ENCODE data around the gene ADISSP.

The ADISSP gene

GRCh38 chr20:3767427-3768341 is at the start of gene ADISSP:
TSS of gene ADISSP (minus strand) at chr20:3767753. CDS start at chr20:3760100, 7,653 bp downstream.
- Histone ChIP-seq H3K36me3 (ENCODE audit: control insufficient read depth, insufficient read depth, low read length) (no peaks in the 10 kb centered on the region; the same call in 1 of the 2 replicates), H3K4me1 (ENCODE audit: control insufficient read depth, insufficient read depth, low read length) (peaks cover 10% of the 10 kb centered on the region; the same call in 1 of the 2 replicates), H3K27me3 (ENCODE audit: control insufficient read depth, insufficient read depth, low read length) (no peaks in the 10 kb centered on the region), H3K9me3 (ENCODE audit: control insufficient read depth, insufficient read depth, low read length) (no peaks in the 10 kb centered on the region), H3K4me3 (ENCODE audit: low read depth, low read length) (peak within 1 kb of the TSS; percentile 89), H3K9ac (ENCODE audit: low read depth, low read length) (peak within 1 kb of the TSS; percentile 63), H3K27ac (ENCODE audit: low read depth, low read length) (peak within 1 kb of the TSS; percentile 80)

- Histone ChIP-seq H3K27ac (ENCODE audit: low read depth, low read length) (no peak overlapping the region), H3K9ac (ENCODE audit: low read depth, low read length) (no peak overlapping the region), H3K36me3 (ENCODE audit: control insufficient read depth, insufficient read depth, low read length) (no peaks in the 10 kb centered on the region), H3K9me3 (ENCODE audit: control insufficient read depth, insufficient read depth, low read length) (no peaks in the 10 kb centered on the region), H3K27me3 (ENCODE audit: control insufficient read depth, insufficient read depth, low read length) (no peaks in the 10 kb centered on the region), H3K4me1 (ENCODE audit: control insufficient read depth, insufficient read depth, low read length) (peaks cover 12% of the 10 kb centered on the region), H3K4me3 (ENCODE audit: low read depth, low read length) (no peak overlapping the region)
Measured at GRCh38 chr20:3815703-3816315, 48.3 kb upstream of the ADISSP start.

- H3K27me3 ChIP-seq (ENCODE audit: control insufficient read depth, insufficient read depth, low read length) = no peaks in the 10 kb centered on the region
Measured at GRCh38 chr20:3814928-3815495, 47.5 kb upstream of the ADISSP start.

GRCh38 chr20:3813848-3814581 is 46.5 kb upstream of the ADISSP start:
- no peak overlapping the region for H3K4me3 ChIP-seq (ENCODE audit: low read depth, low read length)
- no peaks in the 10 kb centered on the region for H3K27me3 ChIP-seq (ENCODE audit: control insufficient read depth, insufficient read depth, low read length)
- H3K36me3 ChIP-seq (ENCODE audit: control insufficient read depth, insufficient read depth, low read length) = no peaks in the 10 kb centered on the region
- H3K27ac ChIP-seq (ENCODE audit: low read depth, low read length) = no peak overlapping the region
- H3K9ac ChIP-seq (ENCODE audit: low read depth, low read length) = no peak overlapping the region
- H3K9me3 ChIP-seq (ENCODE audit: control insufficient read depth, insufficient read depth, low read length) = no peaks in the 10 kb centered on the region
- H3K4me1 ChIP-seq (ENCODE audit: control insufficient read depth, insufficient read depth, low read length) = peaks cover 6% of the 10 kb centered on the region

More at GRCh38 chr20:3814928-3815495, 47.5 kb upstream of the ADISSP start:
- Histone ChIP-seq H3K27ac (ENCODE audit: low read depth, low read length) (no peak overlapping the region), H3K4me1 (ENCODE audit: control insufficient read depth, insufficient read depth, low read length) (peaks cover 12% of the 10 kb centered on the region), H3K9ac (ENCODE audit: low read depth, low read length) (no peak overlapping the region), H3K9me3 (ENCODE audit: control insufficient read depth, insufficient read depth, low read length) (no peaks in the 10 kb centered on the region), H3K4me3 (ENCODE audit: low read depth, low read length) (no peak overlapping the region), H3K36me3 (ENCODE audit: control insufficient read depth, insufficient read depth, low read length) (no peaks in the 10 kb centered on the region)

- Histone ChIP-seq H3K4me1 (ENCODE audit: control insufficient read depth, insufficient read depth, low read length) (peaks cover 6% of the 10 kb centered on the region), H3K4me3 (ENCODE audit: low read depth, low read length) (no peak overlapping the region), H3K9ac (ENCODE audit: low read depth, low read length) (no peak overlapping the region), H3K36me3 (ENCODE audit: control insufficient read depth, insufficient read depth, low read length) (no peaks in the 10 kb centered on the region), H3K27ac (ENCODE audit: low read depth, low read length) (no peak overlapping the region), H3K9me3 (ENCODE audit: control insufficient read depth, insufficient read depth, low read length) (no peaks in the 10 kb centered on the region), H3K27me3 (ENCODE audit: control insufficient read depth, insufficient read depth, low read length) (no peaks in the 10 kb centered on the region)
Measured at GRCh38 chr20:3812975-3813847, 45.7 kb upstream of the ADISSP start.

GRCh38 chr20:3812259-3812681 is 44.7 kb upstream of the ADISSP start:
- no peak overlapping the region for H3K27ac ChIP-seq (ENCODE audit: low read depth, low read length)
- no peaks in the 10 kb centered on the region for H3K36me3 ChIP-seq (ENCODE audit: control insufficient read depth, insufficient read depth, low read length)
- H3K9me3 ChIP-seq (ENCODE audit: control insufficient read depth, insufficient read depth, low read length) = no peaks in the 10 kb centered on the region
- no peak overlapping the region for H3K9ac ChIP-seq (ENCODE audit: low read depth, low read length)
- H3K4me3 ChIP-seq (ENCODE audit: low read depth, low read length) = no peak overlapping the region
- H3K4me1 ChIP-seq (ENCODE audit: control insufficient read depth, insufficient read depth, low read length) = peaks cover 14% of the 10 kb centered on the region
- H3K27me3 ChIP-seq (ENCODE audit: control insufficient read depth, insufficient read depth, low read length) = no peaks in the 10 kb centered on the region

GRCh38 chr20:3811467-3812258 is 44.1 kb upstream of the ADISSP start:
- no peak overlapping the region for H3K27ac ChIP-seq (ENCODE audit: low read depth, low read length)
- H3K9ac ChIP-seq (ENCODE audit: low read depth, low read length) = no peak overlapping the region
- H3K9me3 ChIP-seq (ENCODE audit: control insufficient read depth, insufficient read depth, low read length) = no peaks in the 10 kb centered on the region
- H3K27me3 ChIP-seq (ENCODE audit: control insufficient read depth, insufficient read depth, low read length) = no peaks in the 10 kb centered on the region
- H3K36me3 ChIP-seq (ENCODE audit: control insufficient read depth, insufficient read depth, low read length) = no peaks in the 10 kb centered on the region
- peaks cover 20% of the 10 kb centered on the region for H3K4me1 ChIP-seq (ENCODE audit: control insufficient read depth, insufficient read depth, low read length)
- H3K4me3 ChIP-seq (ENCODE audit: low read depth, low read length) = no peak overlapping the region

- Histone ChIP-seq H3K4me1 (ENCODE audit: control insufficient read depth, insufficient read depth, low read length) (peaks cover 14% of the 10 kb centered on the region), H3K4me3 (ENCODE audit: low read depth, low read length) (no peak overlapping the region), H3K9me3 (ENCODE audit: control insufficient read depth, insufficient read depth, low read length) (no peaks in the 10 kb centered on the region), H3K36me3 (ENCODE audit: control insufficient read depth, insufficient read depth, low read length) (peaks cover 26% of the 10 kb centered on the region), H3K27me3 (ENCODE audit: control insufficient read depth, insufficient read depth, low read length) (no peaks in the 10 kb centered on the region), H3K9ac (ENCODE audit: low read depth, low read length) (no peak overlapping the region), H3K27ac (ENCODE audit: low read depth, low read length) (no peak overlapping the region)
Measured at GRCh38 chr20:3808544-3808943, 41.0 kb upstream of the ADISSP start.

GRCh38 chr20:3804781-3805180 is 37.2 kb upstream of the ADISSP start:
- Histone ChIP-seq H3K27ac (ENCODE audit: low read depth, low read length) (no peak overlapping the region), H3K9ac (ENCODE audit: low read depth, low read length) (no peak overlapping the region), H3K4me3 (ENCODE audit: low read depth, low read length) (no peak overlapping the region), H3K4me1 (ENCODE audit: control insufficient read depth, insufficient read depth, low read length) (peaks cover 29% of the 10 kb centered on the region), H3K36me3 (ENCODE audit: control insufficient read depth, insufficient read depth, low read length) (peaks cover 55% of the 10 kb centered on the region), H3K9me3 (ENCODE audit: control insufficient read depth, insufficient read depth, low read length) (no peaks in the 10 kb centered on the region), H3K27me3 (ENCODE audit: control insufficient read depth, insufficient read depth, low read length) (no peaks in the 10 kb centered on the region)
